CD4-positive, alpha-beta memory T cell (primary cell): Measurements from ENCODE around the gene EIF2D. TPM values are rescaled to one million over a fixed set of nuclear protein-coding genes. Genes with fewer than 3 reads are reported as not detected.

ENCODE experiments used
- CTCF ChIA-PET: fragments of 350-600 bp; sonication (Branson Sonifier 250); formaldehyde crosslinking; loops from one replicate; lab custom pipeline; 2021; ENCODE audit warnings: inconsistent platforms; ENCODE audit not compliant: partially characterized antibody; lab: Charles Lee
- POLR2A ChIA-PET: fragments of 350-600 bp; sonication (Branson Sonifier 250); formaldehyde crosslinking; loops from one replicate; lab custom pipeline; 2021; ENCODE audit not compliant: partially characterized antibody; lab: Charles Lee
- DNase-seq, 5 donors: peaks; one replicate each; pipeline versions ENCODE4 v3.0.0 to v3.0.0-alpha.2; 2020 to 2022; ENCODE audit warnings: mixed read lengths in 1 of 5
- H3K27ac ChIP-seq: one replicate; pipeline ENCODE4 v1.7.0; 2013; ENCODE audit warnings: low read depth, low read length
- H3K27me3 ChIP-seq: 2 replicates; pipeline ENCODE4 v1.7.0; 2013; ENCODE audit warnings: mild to moderate bottlenecking, low read length, moderate library complexity; ENCODE audit not compliant: insufficient read depth
- H3K36me3 ChIP-seq: 2 replicates; pipeline ENCODE4 v1.7.0; 2013; ENCODE audit warnings: mild to moderate bottlenecking, low read length, moderate library complexity; ENCODE audit not compliant: insufficient read depth
- H3K4me1 ChIP-seq: 2 replicates; pipeline ENCODE4 v1.7.0; 2013; ENCODE audit warnings: mild to moderate bottlenecking, low read length, moderate library complexity; ENCODE audit not compliant: insufficient read depth
- H3K4me3 ChIP-seq, 2 donors: one replicate each; pipeline ENCODE4 v1.7.0; 2013; ENCODE audit warnings: low read length in 2 of 2, mild to moderate bottlenecking in 1 of 2
- H3K9me3 ChIP-seq, 2 donors: one replicate each; pipeline ENCODE4 v1.7.0; 2013; ENCODE audit warnings: low read length in 2 of 2, control low read depth in 1 of 2; ENCODE audit not compliant: control insufficient read depth in 1 of 2
- H3K27ac Mint-ChIP-seq, 7 donors: one replicate each; pipeline ENCODE4 v1.8.0; 2020 to 2021; ENCODE audit warnings: mixed read lengths in 7 of 7, mild to moderate bottlenecking in 6 of 7, inconsistent platforms in 3 of 7, moderate library complexity in 3 of 7
- H3K27me3 Mint-ChIP-seq, 2 donors: one replicate each; pipeline ENCODE4 v1.8.0; 2020 to 2021; ENCODE audit warnings: mixed read lengths in 2 of 2
- H3K36me3 Mint-ChIP-seq, 2 donors: one replicate each; pipeline ENCODE4 v1.8.0; 2020 to 2021; ENCODE audit warnings: mixed read lengths in 2 of 2, inconsistent platforms in 1 of 2, mild to moderate bottlenecking in 1 of 2
- H3K4me1 Mint-ChIP-seq, 4 donors: one replicate each; pipeline ENCODE4 v1.8.0; 2020 to 2021; ENCODE audit warnings: mixed read lengths in 4 of 4, mild to moderate bottlenecking in 1 of 4
- H3K4me3 Mint-ChIP-seq, 8 donors: one replicate each; pipeline ENCODE4 v1.8.0; 2020 to 2021; ENCODE audit warnings: mixed read lengths in 8 of 8, mild to moderate bottlenecking in 7 of 8, moderate library complexity in 6 of 8, inconsistent platforms in 3 of 8
- H3K9me3 Mint-ChIP-seq, 8 donors: one replicate each; pipeline ENCODE4 v1.8.0; 2020 to 2021; ENCODE audit warnings: mixed read lengths in 8 of 8, mild to moderate bottlenecking in 5 of 8, inconsistent platforms in 3 of 8, moderate library complexity in 1 of 8
- intact Hi-C: fragments of 100-400 bp; cut with micrococcal nuclease; formaldehyde crosslinking; loops from one replicate; pipeline ENCODE4 v1.15.1; 2023
- polyA plus RNA-seq, 2 donors: library from polyadenylated mRNA; unstranded; fragments of 300-500 nt; fragmentation: Illumina TruSeq; gene quantifications; one replicate each; pipeline ENCODE4 v1.2.3, GENCODE V29; 2021
- total RNA-seq, 2 experiments: library from RNA; stranded (reverse); gene quantifications; one replicate each; pipeline ENCODE4 v1.2.3, GENCODE V29; 2021

EIF2D gene
- total and polyA plus RNA-seq, 4 experiments from 2014 or later = 33.5 to 54.5 (median 46.2) TPM

- Mint-ChIP-seq H3K9me3 (no peaks in the 10 kb centered on the region), H3K36me3 (peaks cover 59 to 74% of the 10 kb centered on the region in 2 donors), H3K27me3 (no peaks in the 10 kb centered on the region), H3K4me3 (no peak overlapping the region), H3K27ac (peak overlapping the region in 3 of 7 donors; percentile 13 to 34 (median 31)), H3K4me1 (peaks cover 0 to 13% (median 4%) of the 10 kb centered on the region in 4 donors)
- Histone ChIP-seq H3K27me3 (no peaks in the 10 kb centered on the region), H3K27ac (no peak overlapping the region), H3K9me3 (no peaks in the 10 kb centered on the region), H3K36me3 (peaks cover 72% of the 10 kb centered on the region), H3K4me3 (no peak overlapping the region), H3K4me1 (peaks cover 2% of the 10 kb centered on the region)
- CTCF ChIA-PET = interaction anchor here (0.8 kb wide), 1 partner anchor 51 kb away, joined by 3 read pairs; no protein-coding TSS in a partner anchor
- DNase-seq = no peak
- intact Hi-C loops = no loop called here
- POLR2A ChIA-PET = no interaction called here
Observed at GRCh38 chr1:206596319-206596666, 16.0 kb downstream of the EIF2D start.

DNA sequence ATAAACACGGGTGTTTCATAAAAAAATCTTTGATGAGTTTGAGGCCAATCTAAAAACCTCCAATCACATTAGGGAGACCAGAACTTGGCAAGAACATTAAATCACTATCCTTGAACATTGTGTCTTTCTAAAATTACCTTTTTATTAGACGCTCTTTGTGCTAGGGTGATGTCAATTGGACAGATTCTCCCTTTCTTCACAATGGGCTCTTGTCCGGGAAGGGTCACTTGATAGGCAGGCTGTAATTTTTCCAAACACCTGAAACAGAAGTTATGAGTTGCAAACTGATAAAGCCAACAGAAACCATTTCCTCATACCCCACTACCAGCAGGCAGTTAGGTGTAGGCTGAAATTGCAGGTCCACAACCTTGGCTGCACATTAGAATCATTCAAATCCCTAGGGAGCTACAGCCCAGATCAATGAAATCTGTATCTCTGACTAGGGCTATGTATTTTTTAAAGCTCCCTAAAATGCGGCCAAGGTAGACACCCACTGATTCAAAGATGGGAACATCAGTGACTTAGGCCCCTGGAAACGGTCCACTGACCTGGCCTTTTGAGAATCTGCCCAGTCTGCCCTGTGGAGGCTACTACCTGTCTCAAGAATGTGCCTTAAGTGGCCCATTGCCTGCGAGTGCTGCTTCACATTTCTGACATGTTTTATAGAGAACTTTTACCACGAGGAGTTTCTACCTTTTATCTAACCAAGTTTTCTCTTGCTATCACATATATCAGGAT is 16.5 kb downstream of the EIF2D start:
- POLR2A ChIA-PET = no interaction called here
- intact Hi-C loops = no loop called here
- no peak overlapping the region for H3K4me3 ChIP-seq
- peaks cover 68% of the 10 kb centered on the region for H3K36me3 ChIP-seq
- CTCF ChIA-PET = interaction anchor here (2.3 kb wide), 1 partner anchor 44 kb away, joined by 6 read pairs; no protein-coding TSS in a partner anchor
- no peak for DNase-seq
- no peak overlapping the region for H3K4me3 Mint-ChIP-seq
- no peaks in the 10 kb centered on the region for H3K9me3 Mint-ChIP-seq
- H3K36me3 Mint-ChIP-seq = peaks cover 56 to 74% of the 10 kb centered on the region in 2 donors
- peaks cover 7% of the 10 kb centered on the region for H3K4me1 ChIP-seq
- no peaks in the 10 kb centered on the region for H3K27me3 ChIP-seq
- no peak overlapping the region for H3K27ac ChIP-seq
- peaks cover 5 to 18% (median 8%) of the 10 kb centered on the region in 4 donors for H3K4me1 Mint-ChIP-seq
- no peaks in the 10 kb centered on the region for H3K27me3 Mint-ChIP-seq
- peak overlapping the region in 5 of 7 donors; percentile 6 to 55 (median 31) for H3K27ac Mint-ChIP-seq
- H3K9me3 ChIP-seq = no peaks in the 10 kb centered on the region

DNA sequence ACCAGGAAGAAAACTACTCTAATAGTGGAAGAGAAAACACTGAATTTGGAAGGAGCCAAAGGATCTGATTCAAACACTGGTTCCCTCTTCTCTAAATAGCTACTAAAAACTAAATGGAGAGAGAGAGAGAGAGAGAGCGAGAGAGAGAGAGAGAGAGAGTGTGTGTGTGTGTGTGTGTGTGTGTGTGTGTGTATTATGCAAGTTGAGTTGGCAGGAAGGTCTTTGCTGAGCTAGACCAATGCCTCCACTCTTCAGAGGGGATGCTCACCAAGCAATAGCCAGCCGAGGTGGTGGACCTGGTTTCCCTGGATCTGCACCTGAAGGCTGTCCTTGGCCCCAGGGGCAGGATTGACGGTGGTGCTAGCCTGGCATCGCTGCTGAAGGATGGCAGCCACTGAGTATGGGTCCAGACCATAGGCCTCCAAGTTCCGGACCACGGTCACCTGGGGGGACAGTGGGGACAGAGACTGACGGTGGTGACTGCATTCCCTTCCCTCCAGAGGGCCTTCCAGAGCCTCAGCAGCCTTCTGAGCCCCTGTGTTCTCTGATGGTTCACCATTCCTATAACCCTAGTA is 18.8 kb downstream of the EIF2D start:
- peaks cover 26 to 40% (median 27%) of the 10 kb centered on the region in 4 donors for H3K4me1 Mint-ChIP-seq
- POLR2A ChIA-PET = interaction anchor here (0.9 to 1.3 kb wide), 4 partner anchors 18 to 123 kb away, joined by 3 read pairs; partner anchors contain the start of genes DYRK3, EIF2D and IKBKE
- peak overlapping the region in 6 of 7 donors; percentile 6 to 89 (median 64) for H3K27ac Mint-ChIP-seq
- H3K36me3 ChIP-seq = peaks cover 66% of the 10 kb centered on the region
- no peaks in the 10 kb centered on the region for H3K27me3 ChIP-seq
- no peak for DNase-seq
- CTCF ChIA-PET = interaction anchor here (1.6 to 3.4 kb wide), 3 partner anchors 9 to 49 kb away, joined by 6 to 37 read pairs (median 9); no protein-coding TSS in a partner anchor
- H3K4me1 ChIP-seq = peaks cover 30% of the 10 kb centered on the region
- no peaks in the 10 kb centered on the region for H3K9me3 ChIP-seq
- intact Hi-C loops = no loop called here
- no peak overlapping the region for H3K4me3 ChIP-seq
- no peak overlapping the region for H3K27ac ChIP-seq
- H3K36me3 Mint-ChIP-seq = peaks cover 44 to 78% of the 10 kb centered on the region in 2 donors
- H3K9me3 Mint-ChIP-seq = no peaks in the 10 kb centered on the region
- no peaks in the 10 kb centered on the region for H3K27me3 Mint-ChIP-seq
- H3K4me3 Mint-ChIP-seq = no peak overlapping the region

DNA sequence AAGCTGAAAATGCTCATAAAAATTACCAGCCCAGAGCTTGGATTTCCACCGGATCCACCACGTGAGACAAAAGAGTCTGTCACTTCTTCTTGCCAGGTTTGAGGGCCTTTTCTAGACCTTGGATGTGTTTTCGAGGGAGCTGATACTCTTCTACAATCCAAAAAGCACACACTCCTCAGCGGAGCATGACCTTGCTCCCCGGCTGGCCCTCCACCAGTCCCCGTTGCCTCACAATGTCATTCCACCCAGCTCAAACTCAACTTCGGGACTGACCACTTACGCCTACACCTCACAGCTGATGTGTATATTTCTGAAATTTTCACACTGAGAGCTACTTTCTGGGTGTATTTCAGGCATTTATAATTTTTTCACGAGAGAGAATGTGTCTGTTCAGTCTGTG is 20.6 kb downstream of the EIF2D start:
- intact Hi-C loops = no loop called here
- ChIA-PET CTCF (interaction anchor here (0.8 to 3.4 kb wide), 19 partner anchors 8 to 130 kb away, joined by 3 to 37 read pairs (median 4); partner anchors contain the start of gene EIF2D), POLR2A (interaction anchor here (0.9 to 1.4 kb wide), 4 partner anchors 10 to 86 kb away, joined by 3 to 4 read pairs (median 3); no protein-coding TSS in a partner anchor)

DNA sequence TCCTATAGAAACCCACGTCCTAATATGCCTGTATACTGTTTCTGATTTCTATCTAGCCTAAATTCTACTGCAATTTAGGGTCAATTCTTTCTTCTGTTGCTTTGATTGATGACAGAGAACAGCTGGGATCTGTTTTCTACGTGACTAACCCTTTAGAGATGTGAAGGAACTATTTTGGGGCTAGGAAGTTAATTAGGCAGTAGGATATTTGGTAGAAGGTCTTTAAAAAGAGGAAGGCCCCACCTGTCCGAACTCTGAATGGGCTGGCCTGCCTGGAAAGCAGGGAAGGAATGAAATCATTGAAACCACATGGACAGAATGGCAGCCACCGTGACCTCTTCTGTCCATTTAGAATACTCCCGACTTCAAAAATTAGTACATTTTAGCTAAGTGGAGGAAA is 21.0 kb downstream of the EIF2D start:
- no peaks in the 10 kb centered on the region for H3K9me3 ChIP-seq
- no peak overlapping the region for H3K4me3 Mint-ChIP-seq
- H3K4me1 Mint-ChIP-seq = peaks cover 28 to 55% (median 33%) of the 10 kb centered on the region in 4 donors
- H3K27me3 ChIP-seq = no peaks in the 10 kb centered on the region
- peak overlapping the region; percentile 77 to 94 (median 87) for H3K27ac Mint-ChIP-seq
- peaks cover 44 to 87% of the 10 kb centered on the region in 2 donors for H3K36me3 Mint-ChIP-seq
- H3K36me3 ChIP-seq = peaks cover 78% of the 10 kb centered on the region
- H3K27me3 Mint-ChIP-seq = no peaks in the 10 kb centered on the region
- intact Hi-C loops = no loop called here
- no peak for DNase-seq
- peak overlapping the region; percentile 44 for H3K27ac ChIP-seq
- CTCF ChIA-PET = interaction anchor here (0.8 to 3.4 kb wide), 19 partner anchors 8 to 129 kb away, joined by 3 to 37 read pairs (median 4); partner anchors contain the start of gene EIF2D
- no peak overlapping the region for H3K4me3 ChIP-seq
- H3K4me1 ChIP-seq = peaks cover 35% of the 10 kb centered on the region
- no peaks in the 10 kb centered on the region for H3K9me3 Mint-ChIP-seq
- POLR2A ChIA-PET = interaction anchor here (0.9 to 1.4 kb wide), 4 partner anchors 10 to 86 kb away, joined by 3 to 4 read pairs (median 3); no protein-coding TSS in a partner anchor

More for the DNA sequence above, 20.6 kb downstream of the EIF2D start:
- Histone ChIP-seq H3K36me3 (peaks cover 75% of the 10 kb centered on the region), H3K4me1 (peaks cover 35% of the 10 kb centered on the region), H3K4me3 (no peak overlapping the region), H3K27me3 (no peaks in the 10 kb centered on the region), H3K27ac (no peak overlapping the region), H3K9me3 (no peaks in the 10 kb centered on the region)
- no peak overlapping the region for H3K4me3 Mint-ChIP-seq
- H3K9me3 Mint-ChIP-seq = no peaks in the 10 kb centered on the region
- peaks cover 28 to 55% (median 33%) of the 10 kb centered on the region in 4 donors for H3K4me1 Mint-ChIP-seq
- DNase-seq = no peak
- peak overlapping the region; percentile 15 to 86 (median 73) for H3K27ac Mint-ChIP-seq
- no peaks in the 10 kb centered on the region for H3K27me3 Mint-ChIP-seq
- H3K36me3 Mint-ChIP-seq = peaks cover 42 to 84% of the 10 kb centered on the region in 2 donors

DNA sequence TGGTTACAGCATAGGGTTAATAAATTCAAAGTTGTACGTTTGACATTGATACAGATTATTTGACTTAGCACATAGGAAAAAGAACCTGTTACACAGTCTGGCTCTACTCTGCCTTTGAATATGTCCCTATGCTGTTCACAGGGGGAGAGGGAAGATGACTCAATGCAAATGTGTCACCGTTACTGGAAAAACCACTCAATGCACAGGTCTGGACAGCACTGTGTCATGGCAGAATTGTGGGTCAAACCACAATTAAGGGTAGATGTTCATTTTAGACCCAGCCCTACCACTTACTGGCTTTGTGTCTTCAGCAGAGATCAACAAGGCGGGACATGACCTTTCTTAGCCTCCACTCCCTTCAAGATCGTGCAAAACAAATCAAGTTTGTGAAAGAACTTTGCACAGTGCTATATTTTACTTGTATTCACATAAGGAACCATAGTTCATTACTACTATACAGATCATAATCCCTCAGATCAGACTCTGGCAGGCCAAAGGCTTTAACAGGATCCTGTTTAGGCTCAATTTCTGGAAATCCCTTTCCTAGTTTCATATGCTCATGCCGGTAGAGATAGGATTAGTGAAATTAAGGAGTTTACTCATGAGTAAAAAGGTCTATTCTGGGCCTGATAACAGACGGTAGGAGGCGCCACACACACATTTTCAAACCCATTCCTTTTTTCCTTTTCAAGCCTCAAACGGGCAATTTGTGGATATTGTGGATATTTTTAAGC is 22.1 kb downstream of the EIF2D start:
- Histone ChIP-seq H3K36me3 (peaks cover 79% of the 10 kb centered on the region), H3K9me3 (no peaks in the 10 kb centered on the region), H3K27me3 (no peaks in the 10 kb centered on the region), H3K4me3 (no peak overlapping the region), H3K27ac (peak overlapping the region; percentile 44), H3K4me1 (peaks cover 35% of the 10 kb centered on the region)
- Mint-ChIP-seq H3K27me3 (no peaks in the 10 kb centered on the region), H3K36me3 (peaks cover 42 to 85% of the 10 kb centered on the region in 2 donors), H3K9me3 (no peaks in the 10 kb centered on the region), H3K27ac (peak overlapping the region; percentile 73 to 94 (median 87)), H3K4me1 (peaks cover 28 to 57% (median 33%) of the 10 kb centered on the region in 4 donors), H3K4me3 (peak overlapping the region in 6 of 8 donors; percentile 0 to 66 (median 30))
- ChIA-PET CTCF (interaction anchor here (1.1 to 18.9 kb wide), 10 partner anchors 10 to 111 kb away, joined by 3 to 550 read pairs (median 12); no protein-coding TSS in a partner anchor), POLR2A (interaction anchor here (19.2 kb wide), 1 partner anchor 30 kb away, joined by 786 read pairs; no protein-coding TSS in a partner anchor)
- peak; percentile 52 to 87 (median 62) for DNase-seq
- intact Hi-C loops = loop anchor here (1.0 kb wide), 1 partner anchor 100 kb away; no protein-coding TSS in a partner anchor
